Lower leg skin (tissue), 3 donors: Measurements from ENCODE around the gene PXMP2.

Experiments used
- POLR2A ChIP-seq, 2 donors: fragments of 450-650 bp; IDR thresholded peaks; one replicate each; pipeline ENCODE4 v1.6.1; 2016 to 2017; ENCODE audit warnings: antibody characterized with exemption in 2 of 2, mild to moderate bottlenecking in 1 of 2, moderate library complexity in 1 of 2
- TF ChIP-seq, protein P1 (sequence below), 3 donors: fragments of 450-650 bp; IDR thresholded peaks; one replicate each; pipeline ENCODE4 v1.5.1; 2016; ENCODE audit warnings: antibody characterized with exemption in 3 of 3, mild to moderate bottlenecking in 3 of 3, moderate library complexity in 2 of 3

DNA sequence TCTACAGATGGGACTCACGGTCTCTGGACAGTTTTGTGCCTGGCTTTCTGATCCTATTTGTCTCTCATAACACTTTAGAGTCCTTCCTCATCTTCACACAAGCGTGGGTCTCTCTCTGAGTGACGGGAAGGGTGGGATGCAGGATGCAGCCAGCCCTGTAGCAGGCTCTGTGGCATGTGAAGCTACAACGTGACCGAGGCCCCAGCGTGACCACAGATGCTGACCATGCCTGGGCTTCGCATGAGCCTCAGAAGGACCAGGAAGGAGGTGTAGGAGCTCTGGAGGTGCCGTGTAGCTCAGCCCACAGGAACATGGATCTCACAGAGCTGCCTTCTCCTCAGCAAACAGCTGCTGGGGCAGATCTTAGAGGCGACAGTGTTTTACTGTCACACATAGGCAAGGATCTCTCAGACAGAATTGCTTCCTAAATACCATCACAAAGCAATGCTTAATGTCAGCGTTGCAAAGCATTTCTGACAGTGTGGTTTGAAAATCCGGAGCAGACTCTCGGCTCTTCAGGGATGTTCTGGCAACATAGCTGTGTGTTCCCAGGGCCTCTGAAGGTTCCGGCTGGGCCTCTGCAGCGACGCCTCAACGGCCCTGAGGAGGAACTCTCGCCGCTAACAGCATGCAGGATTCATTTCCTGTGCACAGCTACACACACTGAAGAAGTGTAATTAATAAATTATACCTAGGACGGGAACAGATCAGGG, 52.4 kb downstream of the PXMP2 start:
- TF ChIP-seq POLR2A (IDR thresholded peaks at IDR 0.05), result no peak
- TF ChIP-seq, protein P1, sequence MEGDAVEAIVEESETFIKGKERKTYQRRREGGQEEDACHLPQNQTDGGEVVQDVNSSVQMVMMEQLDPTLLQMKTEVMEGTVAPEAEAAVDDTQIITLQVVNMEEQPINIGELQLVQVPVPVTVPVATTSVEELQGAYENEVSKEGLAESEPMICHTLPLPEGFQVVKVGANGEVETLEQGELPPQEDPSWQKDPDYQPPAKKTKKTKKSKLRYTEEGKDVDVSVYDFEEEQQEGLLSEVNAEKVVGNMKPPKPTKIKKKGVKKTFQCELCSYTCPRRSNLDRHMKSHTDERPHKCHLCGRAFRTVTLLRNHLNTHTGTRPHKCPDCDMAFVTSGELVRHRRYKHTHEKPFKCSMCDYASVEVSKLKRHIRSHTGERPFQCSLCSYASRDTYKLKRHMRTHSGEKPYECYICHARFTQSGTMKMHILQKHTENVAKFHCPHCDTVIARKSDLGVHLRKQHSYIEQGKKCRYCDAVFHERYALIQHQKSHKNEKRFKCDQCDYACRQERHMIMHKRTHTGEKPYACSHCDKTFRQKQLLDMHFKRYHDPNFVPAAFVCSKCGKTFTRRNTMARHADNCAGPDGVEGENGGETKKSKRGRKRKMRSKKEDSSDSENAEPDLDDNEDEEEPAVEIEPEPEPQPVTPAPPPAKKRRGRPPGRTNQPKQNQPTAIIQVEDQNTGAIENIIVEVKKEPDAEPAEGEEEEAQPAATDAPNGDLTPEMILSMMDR (IDR thresholded peaks at IDR 0.05), result no peak
